ENCODE results near the gene RNF26.

RNF26 gene

GRCh38 chr11:119362741-119363080 is 28.4 kb downstream of the RNF26 start:
- no peak for TF ChIP-seq CTCF (conservative IDR thresholded peaks at IDR 0.05; ENCODE audit: low read depth, low read length)
- DNase-seq (ENCODE audit: low read depth), result no peak
- H3K4me3 ChIP-seq (ENCODE audit: low read depth, low read length), result no peak overlapping the region

- H3K4me3 ChIP-seq (ENCODE audit: low read depth, low read length), result no peak overlapping the region
These were observed 28.9 kb downstream of the RNF26 start for GRCh38 chr11:119363081-119363850.

GRCh38 chr11:119363851-119364590 is 29.7 kb downstream of the RNF26 start:
- no peak for TF ChIP-seq CTCF (conservative IDR thresholded peaks at IDR 0.05; ENCODE audit: low read depth, low read length)
- DNase-seq (ENCODE audit: low read depth), result no peak
- H3K4me3 ChIP-seq (ENCODE audit: low read depth, low read length), result peak overlapping the region; percentile 29

More at GRCh38 chr11:119363081-119363850, 28.9 kb downstream of the RNF26 start:
- TF ChIP-seq CTCF (conservative IDR thresholded peaks at IDR 0.05; ENCODE audit: low read depth, low read length), result no peak
- no peak for DNase-seq (ENCODE audit: low read depth)

- no peak overlapping the region for H3K4me3 ChIP-seq (ENCODE audit: low read depth, low read length)
- TF ChIP-seq CTCF (conservative IDR thresholded peaks at IDR 0.05; ENCODE audit: low read depth, low read length), result no peak
- no peak for DNase-seq (ENCODE audit: low read depth)
These were observed 30.8 kb downstream of the RNF26 start for GRCh38 chr11:119365071-119365591.

GRCh38 chr11:119366690-119367620 is 32.6 kb downstream of the RNF26 start:
- H3K4me3 ChIP-seq (ENCODE audit: low read depth, low read length), result no peak overlapping the region
- DNase-seq (ENCODE audit: low read depth), result no peak
- TF ChIP-seq CTCF (conservative IDR thresholded peaks at IDR 0.05; ENCODE audit: low read depth, low read length), result no peak

GRCh38 chr11:119367661-119368120 is 33.4 kb downstream of the RNF26 start:
- no peak overlapping the region for H3K4me3 ChIP-seq (ENCODE audit: low read depth, low read length)
- no peak for DNase-seq (ENCODE audit: low read depth)
- TF ChIP-seq CTCF (conservative IDR thresholded peaks at IDR 0.05; ENCODE audit: low read depth, low read length), result no peak

All from choroid plexus epithelial cell (primary cell).